AG09319 (cell line): ENCODE data around the gene ATP6V1B1.

Experiments
- DNase-seq: peaks from one replicate; pipeline ENCODE4 v3.0.0-alpha.2; 2010; ENCODE audit warnings: low read depth; ENCODE audit errors: extremely low read depth
- CTCF ChIP-seq: IDR thresholded peaks from 2 replicates; pipeline ENCODE4 v1.5.1; 2011; ENCODE audit warnings: low read depth, mild to moderate bottlenecking, inconsistent platforms, low read length, moderate library complexity

ATP6V1B1 gene

GRCh38 chr2:70889716-70890037 lies 46.0 kb upstream of the ATP6V1B1 start:
- no peak for DNase-seq
- TF ChIP-seq CTCF: no peak

- DNase-seq: no peak
Measured at GRCh38 chr2:70890469-70891065, 45.1 kb upstream of the ATP6V1B1 start.

GRCh38 chr2:70891572-70892357 lies 43.9 kb upstream of the ATP6V1B1 start:
- TF ChIP-seq CTCF: no peak
- no peak for DNase-seq

More at GRCh38 chr2:70890469-70891065, 45.1 kb upstream of the ATP6V1B1 start:
- no peak for TF ChIP-seq CTCF

GRCh38 chr2:70892750-70893149 lies 43.0 kb upstream of the ATP6V1B1 start:
- TF ChIP-seq CTCF: no peak
- no peak for DNase-seq

- DNase-seq: no peak
Measured at GRCh38 chr2:70893186-70893585, 42.5 kb upstream of the ATP6V1B1 start.

GRCh38 chr2:70894765-70895164 lies 40.9 kb upstream of the ATP6V1B1 start:
- TF ChIP-seq CTCF: no peak
- DNase-seq: no peak

More at GRCh38 chr2:70893186-70893585, 42.5 kb upstream of the ATP6V1B1 start:
- TF ChIP-seq CTCF: no peak

- no peak for TF ChIP-seq CTCF
- no peak for DNase-seq
Measured at GRCh38 chr2:70895249-70895648, 40.5 kb upstream of the ATP6V1B1 start.
